ENCODE results near the gene MED9.

The MED9 gene

GRCh38 chr17:17519886-17520285 is 43.1 kb downstream of the MED9 start:
- DNase-seq, result no peak

- no peak for DNase-seq
These were observed 43.9 kb downstream of the MED9 start for GRCh38 chr17:17520599-17521232.

- no peak for DNase-seq
These were observed 46.4 kb downstream of the MED9 start for GRCh38 chr17:17523001-17523730.

- DNase-seq, result no peak
These were observed 47.1 kb downstream of the MED9 start for GRCh38 chr17:17523731-17524490.

GRCh38 chr17:17525311-17525710 is 48.5 kb downstream of the MED9 start:
- no peak for DNase-seq

- no peak for DNase-seq
These were observed 49.2 kb downstream of the MED9 start for GRCh38 chr17:17525956-17526355.

GRCh38 chr17:17526369-17526768 is 49.6 kb downstream of the MED9 start:
- DNase-seq, result no peak

GRCh38 chr17:17527534-17527933 is 50.7 kb downstream of the MED9 start:
- DNase-seq, result no peak

- DNase-seq, result no peak
These were observed 51.2 kb downstream of the MED9 start for GRCh38 chr17:17527956-17528500.

GRCh38 chr17:17528696-17529652 is 52.2 kb downstream of the MED9 start:
- DNase-seq, result no peak

- no peak for DNase-seq
These were observed 54.4 kb downstream of the MED9 start for GRCh38 chr17:17531156-17531555.

- DNase-seq, result no peak
These were observed 56.2 kb downstream of the MED9 start for GRCh38 chr17:17532991-17533390.

GRCh38 chr17:17533901-17534441 is 57.2 kb downstream of the MED9 start:
- no peak for DNase-seq

- DNase-seq, result no peak
These were observed 59.2 kb downstream of the MED9 start for GRCh38 chr17:17535957-17536356.

- no peak for DNase-seq
These were observed 59.9 kb downstream of the MED9 start for GRCh38 chr17:17536702-17537101.

- DNase-seq, result no peak
These were observed 60.7 kb downstream of the MED9 start for GRCh38 chr17:17537311-17538099.

- DNase-seq, result no peak
These were observed 61.9 kb downstream of the MED9 start for GRCh38 chr17:17538417-17539391.

- DNase-seq, result no peak
These were observed 62.8 kb downstream of the MED9 start for GRCh38 chr17:17539591-17539990.

- DNase-seq, result no peak
These were observed 63.6 kb downstream of the MED9 start for GRCh38 chr17:17540278-17540906.
